GM18520 (cell line): ENCODE measurements around the gene ADAMTS17.

Source experiments
- ATAC-seq: cut with Tn5 transposase; IDR thresholded peaks from one replicate; pipeline ENCODE4 v1.9.1; 2021; ENCODE audit not compliant: unreplicated experiment

ADAMTS17 gene

GRCh38 chr15:99962006-99962561 lies 379.7 kb downstream of the ADAMTS17 start:
- ATAC-seq: no peak

GRCh38 chr15:99961011-99961441 lies 380.7 kb downstream of the ADAMTS17 start:
- ATAC-seq: no peak

- ATAC-seq: no peak
Measured at GRCh38 chr15:99959326-99959725, 382.4 kb downstream of the ADAMTS17 start.

- ATAC-seq: no peak
Measured at GRCh38 chr15:99958426-99959097, 383.2 kb downstream of the ADAMTS17 start.

- ATAC-seq: no peak
Measured at GRCh38 chr15:99957642-99958013, 384.1 kb downstream of the ADAMTS17 start.

GRCh38 chr15:99956820-99957641 lies 384.7 kb downstream of the ADAMTS17 start:
- ATAC-seq: no peak

GRCh38 chr15:99956022-99956775 lies 385.6 kb downstream of the ADAMTS17 start:
- no peak for ATAC-seq

GRCh38 chr15:99955532-99955931 lies 386.2 kb downstream of the ADAMTS17 start:
- no peak for ATAC-seq

- ATAC-seq: no peak
Measured at GRCh38 chr15:99955181-99955525, 386.6 kb downstream of the ADAMTS17 start.

- no peak for ATAC-seq
Measured at GRCh38 chr15:99954361-99955180, 387.2 kb downstream of the ADAMTS17 start.

- ATAC-seq: no peak
Measured at GRCh38 chr15:99953886-99954285, 387.9 kb downstream of the ADAMTS17 start.

GRCh38 chr15:99951511-99951910 lies 390.3 kb downstream of the ADAMTS17 start:
- no peak for ATAC-seq

GRCh38 chr15:99944131-99944530 lies 397.6 kb downstream of the ADAMTS17 start:
- no peak for ATAC-seq

- no peak for ATAC-seq
Measured at GRCh38 chr15:99943466-99943865, 398.3 kb downstream of the ADAMTS17 start.

- no peak for ATAC-seq
Measured at GRCh38 chr15:99932676-99933402, 408.9 kb downstream of the ADAMTS17 start.

- ATAC-seq: no peak
Measured at GRCh38 chr15:99931703-99932603, 409.8 kb downstream of the ADAMTS17 start.

- no peak for ATAC-seq
Measured at GRCh38 chr15:99930696-99931095, 411.1 kb downstream of the ADAMTS17 start.

- ATAC-seq: no peak
Measured at GRCh38 chr15:99929266-99929665, 412.5 kb downstream of the ADAMTS17 start.

GRCh38 chr15:99928429-99928981 lies 413.3 kb downstream of the ADAMTS17 start:
- ATAC-seq: peak; percentile 93
